ENCODE results near the gene KLRC4. TPM values are rescaled to one million over a fixed set of nuclear protein-coding genes. Genes with fewer than 3 reads are reported as not detected.
"Not testable (repeated sequence)": the region's sequence is repeated elsewhere in the genome, so short reads cannot be mapped to it uniquely, and the experiment has no call there.

Gene KLRC4
- total RNA-seq, 1 donor from 2014 or later: not detected

GRCh38 chr12:10404798-10405197 is 4.8 kb downstream of the KLRC4 start:
- ATAC-seq: no peak
- intact Hi-C loops (cut with micrococcal nuclease): no loop called here

GRCh38 chr12:10400829-10401228 is 8.7 kb downstream of the KLRC4 start:
- ATAC-seq (no peak), DNase-seq (no peak)
- intact Hi-C loops (cut with micrococcal nuclease): no loop called here

More at GRCh38 chr12:10404798-10405197, 4.8 kb downstream of the KLRC4 start:
- no peak for DNase-seq

GRCh38 chr12:10398168-10398567 is 11.4 kb downstream of the KLRC4 start:
- ATAC-seq: no peak
- intact Hi-C loops (cut with micrococcal nuclease): no loop called here

GRCh38 chr12:10397296-10397695 is 12.3 kb downstream of the KLRC4 start:
- ATAC-seq (no peak), DNase-seq (no peak)
- intact Hi-C loops (cut with micrococcal nuclease): no loop called here

More at GRCh38 chr12:10398168-10398567, 11.4 kb downstream of the KLRC4 start:
- no peak for DNase-seq

- DNase-seq; intact Hi-C loops (cut with micrococcal nuclease); ATAC-seq: not testable (repeated sequence)
Measured at GRCh38 chr12:10396176-10396575, 13.4 kb downstream of the KLRC4 start.

GRCh38 chr12:10395390-10395998 is 14.1 kb downstream of the KLRC4 start:
- intact Hi-C loops (cut with micrococcal nuclease): no loop called here
- DNase-seq (peak; percentile 24), ATAC-seq (peak; percentile 85)

- DNase-seq; ATAC-seq; intact Hi-C loops (cut with micrococcal nuclease): not testable (repeated sequence)
Measured at GRCh38 chr12:10394531-10395152, 14.9 kb downstream of the KLRC4 start.

GRCh38 chr12:10393291-10393690 is 16.3 kb downstream of the KLRC4 start:
- intact Hi-C loops (cut with micrococcal nuclease): no loop called here
- no peak for ATAC-seq
- no peak for DNase-seq

GRCh38 chr12:10392394-10392930 is 17.1 kb downstream of the KLRC4 start:
- intact Hi-C loops (cut with micrococcal nuclease): no loop called here
- DNase-seq: peak; percentile 49

GRCh38 chr12:10390991-10391390 is 18.6 kb downstream of the KLRC4 start:
- DNase-seq; intact Hi-C loops (cut with micrococcal nuclease); ATAC-seq: not testable (repeated sequence)

More at GRCh38 chr12:10392394-10392930, 17.1 kb downstream of the KLRC4 start:
- peak; percentile 95 for ATAC-seq

GRCh38 chr12:10389904-10390303 is 19.7 kb downstream of the KLRC4 start, which contains the start of gene KLRK1:
Gene KLRK1 (minus strand): TSS chr12:10390041. CDS start chr12:10388810, 1,231 bp downstream.
- no peak for ATAC-seq

GRCh38 chr12:10388624-10389413 is 20.7 kb downstream of the KLRC4 start:
- ATAC-seq (no peak), DNase-seq (no peak)
- intact Hi-C loops (cut with micrococcal nuclease): no loop called here

More at GRCh38 chr12:10389904-10390303, 19.7 kb downstream of the KLRC4 start, which contains the start of gene KLRK1:
- intact Hi-C loops (cut with micrococcal nuclease): no loop called here
- DNase-seq: no peak

GRCh38 chr12:10387498-10387897 is 22.1 kb downstream of the KLRC4 start:
- intact Hi-C loops (cut with micrococcal nuclease); ATAC-seq; DNase-seq: not testable (repeated sequence)

- DNase-seq (no peak), ATAC-seq (no peak)
- intact Hi-C loops (cut with micrococcal nuclease): no loop called here
Measured at GRCh38 chr12:10386857-10387256, 22.7 kb downstream of the KLRC4 start.

- DNase-seq (no peak), ATAC-seq (no peak)
- intact Hi-C loops (cut with micrococcal nuclease): no loop called here
Measured at GRCh38 chr12:10385166-10385613, 24.4 kb downstream of the KLRC4 start.

GRCh38 chr12:10384191-10384590 is 25.4 kb downstream of the KLRC4 start:
- ATAC-seq: no peak
- intact Hi-C loops (cut with micrococcal nuclease): no loop called here
- DNase-seq: no peak

- intact Hi-C loops (cut with micrococcal nuclease): no loop called here
- DNase-seq: no peak
- no peak for ATAC-seq
Measured at GRCh38 chr12:10381928-10382628, 27.5 kb downstream of the KLRC4 start.

- DNase-seq; ATAC-seq; intact Hi-C loops (cut with micrococcal nuclease): not testable (repeated sequence)
Measured at GRCh38 chr12:10378737-10379136, 30.8 kb downstream of the KLRC4 start.

- intact Hi-C loops (cut with micrococcal nuclease): no loop called here
- ATAC-seq: no peak
- no peak for DNase-seq
Measured at GRCh38 chr12:10374624-10375018, 34.9 kb downstream of the KLRC4 start.

Data from left ventricle myocardium superior (tissue), 1 donor.